CD4-positive, alpha-beta memory T cell (primary cell): ENCODE data around the gene FPR2. TPM values are rescaled to one million over a fixed set of nuclear protein-coding genes. Genes with fewer than 3 reads are reported as not detected.

Experiments used
- CTCF ChIA-PET: fragments of 350-600 bp; sonication (Branson Sonifier 250); formaldehyde crosslinking; loops from one replicate; lab custom pipeline; 2021; ENCODE audit warnings: inconsistent platforms; ENCODE audit not compliant: partially characterized antibody; lab: Charles Lee
- POLR2A ChIA-PET: fragments of 350-600 bp; sonication (Branson Sonifier 250); formaldehyde crosslinking; loops from one replicate; lab custom pipeline; 2021; ENCODE audit not compliant: partially characterized antibody; lab: Charles Lee
- DNase-seq, 5 donors: peaks; one replicate each; pipeline versions ENCODE4 v3.0.0 to v3.0.0-alpha.2; 2020 to 2022; ENCODE audit warnings: mixed read lengths in 1 of 5
- H3K27ac ChIP-seq: one replicate; pipeline ENCODE4 v1.7.0; 2013; ENCODE audit warnings: low read depth, low read length
- H3K27me3 ChIP-seq: 2 replicates; pipeline ENCODE4 v1.7.0; 2013; ENCODE audit warnings: mild to moderate bottlenecking, low read length, moderate library complexity; ENCODE audit not compliant: insufficient read depth
- H3K36me3 ChIP-seq: 2 replicates; pipeline ENCODE4 v1.7.0; 2013; ENCODE audit warnings: mild to moderate bottlenecking, low read length, moderate library complexity; ENCODE audit not compliant: insufficient read depth
- H3K4me1 ChIP-seq: 2 replicates; pipeline ENCODE4 v1.7.0; 2013; ENCODE audit warnings: mild to moderate bottlenecking, low read length, moderate library complexity; ENCODE audit not compliant: insufficient read depth
- H3K4me3 ChIP-seq, 2 donors: one replicate each; pipeline ENCODE4 v1.7.0; 2013; ENCODE audit warnings: low read length in 2 of 2, mild to moderate bottlenecking in 1 of 2
- H3K9me3 ChIP-seq, 2 donors: one replicate each; pipeline ENCODE4 v1.7.0; 2013; ENCODE audit warnings: low read length in 2 of 2, control low read depth in 1 of 2; ENCODE audit not compliant: control insufficient read depth in 1 of 2
- H3K27ac Mint-ChIP-seq, 7 donors: one replicate each; pipeline ENCODE4 v1.8.0; 2020 to 2021; ENCODE audit warnings: mixed read lengths in 7 of 7, mild to moderate bottlenecking in 6 of 7, inconsistent platforms in 3 of 7, moderate library complexity in 3 of 7
- H3K27me3 Mint-ChIP-seq, 2 donors: one replicate each; pipeline ENCODE4 v1.8.0; 2020 to 2021; ENCODE audit warnings: mixed read lengths in 2 of 2
- H3K36me3 Mint-ChIP-seq, 2 donors: one replicate each; pipeline ENCODE4 v1.8.0; 2020 to 2021; ENCODE audit warnings: mixed read lengths in 2 of 2, inconsistent platforms in 1 of 2, mild to moderate bottlenecking in 1 of 2
- H3K4me1 Mint-ChIP-seq, 4 donors: one replicate each; pipeline ENCODE4 v1.8.0; 2020 to 2021; ENCODE audit warnings: mixed read lengths in 4 of 4, mild to moderate bottlenecking in 1 of 4
- H3K4me3 Mint-ChIP-seq, 8 donors: one replicate each; pipeline ENCODE4 v1.8.0; 2020 to 2021; ENCODE audit warnings: mixed read lengths in 8 of 8, mild to moderate bottlenecking in 7 of 8, moderate library complexity in 6 of 8, inconsistent platforms in 3 of 8
- H3K9me3 Mint-ChIP-seq, 8 donors: one replicate each; pipeline ENCODE4 v1.8.0; 2020 to 2021; ENCODE audit warnings: mixed read lengths in 8 of 8, mild to moderate bottlenecking in 5 of 8, inconsistent platforms in 3 of 8, moderate library complexity in 1 of 8
- intact Hi-C: fragments of 100-400 bp; cut with micrococcal nuclease; formaldehyde crosslinking; loops from one replicate; pipeline ENCODE4 v1.15.1; 2023
- polyA plus RNA-seq, 2 donors: library from polyadenylated mRNA; unstranded; fragments of 300-500 nt; fragmentation: Illumina TruSeq; gene quantifications; one replicate each; pipeline ENCODE4 v1.2.3, GENCODE V29; 2021
- total RNA-seq, 2 experiments: library from RNA; stranded (reverse); gene quantifications; one replicate each; pipeline ENCODE4 v1.2.3, GENCODE V29; 2021

FPR2 gene
- total and polyA plus RNA-seq, 4 experiments from 2014 or later, result not detected

DNA sequence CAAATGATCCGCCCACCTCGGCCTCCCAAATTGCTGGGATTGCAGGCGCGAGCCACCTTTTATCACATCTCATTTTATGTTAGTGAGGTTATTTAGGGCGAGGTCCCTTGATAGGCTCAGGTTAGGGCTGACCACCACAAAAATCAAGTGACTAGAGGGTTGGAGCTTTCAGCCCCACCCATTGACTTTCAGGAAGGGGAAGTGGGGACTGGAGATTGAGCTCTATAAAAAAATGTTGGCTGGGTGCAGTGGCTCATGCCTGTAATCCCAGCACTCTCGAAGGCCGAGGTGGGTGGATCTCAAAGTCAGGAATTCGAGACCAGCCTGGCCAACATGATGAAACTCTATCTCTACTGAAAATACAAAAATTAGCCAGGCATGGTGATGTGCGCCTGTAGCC lies 54.1 kb downstream of the FPR2 start:
- H3K27ac Mint-ChIP-seq, result no peak overlapping the region
- intact Hi-C loops, result no loop called here
- CTCF ChIA-PET, result no interaction called here
- no peaks in the 10 kb centered on the region for H3K4me1 ChIP-seq
- H3K36me3 Mint-ChIP-seq, result no peaks in the 10 kb centered on the region
- no peaks in the 10 kb centered on the region for H3K27me3 ChIP-seq
- POLR2A ChIA-PET, result no interaction called here
- no peak for DNase-seq
- H3K4me1 Mint-ChIP-seq, result no peaks in the 10 kb centered on the region
- no peak overlapping the region for H3K4me3 Mint-ChIP-seq
- H3K27me3 Mint-ChIP-seq, result peaks cover 0 to 3% of the 10 kb centered on the region in 2 donors
- no peak overlapping the region for H3K4me3 ChIP-seq
- H3K27ac ChIP-seq, result no peak overlapping the region
- peaks cover 3 to 62% (median 33%) of the 10 kb centered on the region in 8 donors for H3K9me3 Mint-ChIP-seq
- peaks cover 0 to 4% of the 10 kb centered on the region in 2 donors for H3K9me3 ChIP-seq
- H3K36me3 ChIP-seq, result no peaks in the 10 kb centered on the region

DNA sequence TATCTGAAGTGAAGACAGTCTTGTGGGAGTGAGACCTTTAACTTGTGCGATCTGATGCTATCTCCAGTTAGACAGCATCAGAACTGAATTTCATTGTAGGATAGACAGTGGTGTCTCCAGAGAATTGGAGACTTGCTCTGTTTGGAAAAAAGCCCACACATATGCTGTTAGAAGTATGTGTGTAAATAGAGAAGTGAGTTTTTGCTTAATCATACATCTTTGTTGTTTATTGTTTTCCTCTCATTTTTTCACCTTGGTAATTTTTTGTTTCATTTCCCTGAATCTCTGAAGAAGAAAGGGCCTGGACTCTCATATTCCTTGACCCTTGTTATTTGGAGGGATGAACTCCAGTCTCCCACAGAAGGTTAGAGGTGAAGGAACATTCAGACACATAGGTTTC lies 55.7 kb downstream of the FPR2 start:
- Histone ChIP-seq H3K4me3 (no peak overlapping the region), H3K4me1 (no peaks in the 10 kb centered on the region), H3K27ac (no peak overlapping the region), H3K27me3 (no peaks in the 10 kb centered on the region), H3K36me3 (no peaks in the 10 kb centered on the region), H3K9me3 (no peaks in the 10 kb centered on the region)
- Mint-ChIP-seq H3K36me3 (no peaks in the 10 kb centered on the region), H3K4me3 (no peak overlapping the region), H3K9me3 (peaks cover 3 to 66% (median 34%) of the 10 kb centered on the region in 8 donors), H3K27ac (no peak overlapping the region), H3K4me1 (no peaks in the 10 kb centered on the region), H3K27me3 (no peaks in the 10 kb centered on the region)
- DNase-seq, result no peak
- intact Hi-C loops, result no loop called here
- ChIA-PET CTCF (interaction anchor here (1.5 kb wide), 1 partner anchor 155 kb away, joined by 3 read pairs; no protein-coding TSS in a partner anchor), POLR2A (no interaction called here)

DNA sequence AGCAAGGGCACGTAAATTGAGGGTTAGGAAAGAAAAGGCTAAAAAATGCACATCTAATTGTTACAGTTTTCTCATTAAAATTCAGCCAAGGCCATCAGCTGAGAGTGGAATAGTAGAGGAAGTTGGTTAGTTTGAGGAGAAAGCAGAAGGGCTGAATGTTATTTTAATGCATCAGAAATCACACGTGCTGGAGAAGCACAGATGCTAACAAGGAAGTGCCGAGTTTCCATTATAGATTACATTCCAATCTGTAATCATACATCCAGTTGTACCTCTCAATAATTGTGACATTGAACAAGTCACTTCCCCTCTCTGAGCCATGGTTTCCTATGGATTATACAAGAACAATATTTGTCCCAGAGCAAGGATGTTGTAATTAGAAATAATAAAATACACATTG lies 59.0 kb downstream of the FPR2 start:
- Histone ChIP-seq H3K27me3 (no peaks in the 10 kb centered on the region), H3K4me1 (no peaks in the 10 kb centered on the region), H3K27ac (no peak overlapping the region), H3K4me3 (no peak overlapping the region), H3K9me3 (no peaks in the 10 kb centered on the region), H3K36me3 (no peaks in the 10 kb centered on the region)
- H3K4me1 Mint-ChIP-seq, result no peaks in the 10 kb centered on the region
- CTCF ChIA-PET, result no interaction called here
- POLR2A ChIA-PET, result no interaction called here
- H3K27me3 Mint-ChIP-seq, result peaks cover 0 to 3% of the 10 kb centered on the region in 2 donors
- H3K27ac Mint-ChIP-seq, result no peak overlapping the region
- no peak overlapping the region for H3K4me3 Mint-ChIP-seq
- H3K36me3 Mint-ChIP-seq, result peaks cover 0 to 2% of the 10 kb centered on the region in 2 donors
- intact Hi-C loops, result no loop called here
- peaks cover 3 to 76% (median 41%) of the 10 kb centered on the region in 8 donors for H3K9me3 Mint-ChIP-seq
- no peak for DNase-seq

Other genes with a start within 250 kb of the FPR2 start
- gene SIGLEC6, start 229.5 kb upstream of the FPR2 start, total RNA-seq, result not detected
- under 1 TPM in 1 of 2 donors, not detected in 1; 0.10 TPM for gene SIGLEC6, start 229.5 kb upstream of the FPR2 start, polyA plus RNA-seq
- gene ZNF175, start 189.9 kb upstream of the FPR2 start, total RNA-seq, result 10 to 100 TPM; 17.1 to 17.4 TPM
- 1 to 10 TPM in 1 of 2 donors, under 1 TPM in 1; 0.65 to 2.6 TPM for gene ZNF175, start 189.9 kb upstream of the FPR2 start, polyA plus RNA-seq
- gene SIGLEC5, start 130.8 kb upstream of the FPR2 start, total RNA-seq, result not detected
- not detected for gene SIGLEC5, start 130.8 kb upstream of the FPR2 start, polyA plus RNA-seq
- 1 to 10 TPM in 1 of 2 experiments, under 1 TPM in 1; 0.69 to 1.4 TPM for gene SIGLEC14, start 114.4 kb upstream of the FPR2 start, total RNA-seq
- under 1 TPM in 1 of 2 donors, not detected in 1; 0.11 TPM for gene SIGLEC14, start 114.4 kb upstream of the FPR2 start, polyA plus RNA-seq
- 10 to 100 TPM; 10.2 to 11.0 TPM for gene SPACA6, start 67.8 kb upstream of the FPR2 start, total RNA-seq
- gene SPACA6, start 67.8 kb upstream of the FPR2 start, polyA plus RNA-seq, result 1 to 10 TPM; 2.5 to 2.9 TPM
- not detected for gene HAS1, start 37.2 kb upstream of the FPR2 start, total RNA-seq
- gene HAS1, start 37.2 kb upstream of the FPR2 start, polyA plus RNA-seq, result not detected
- not detected for gene FPR1, start 9.3 kb upstream of the FPR2 start, total RNA-seq
- gene FPR1, start 9.3 kb upstream of the FPR2 start, polyA plus RNA-seq, result under 1 TPM in 1 of 2 donors, not detected in 1; 0.30 TPM
- 1 to 10 TPM; 3.2 TPM for gene FPR3, start 34.0 kb downstream of the FPR2 start, total RNA-seq
- gene FPR3, start 34.0 kb downstream of the FPR2 start, polyA plus RNA-seq, result not detected
- 10 to 100 TPM; 18.5 to 21.0 TPM for gene ZNF577, start 126.8 kb downstream of the FPR2 start, total RNA-seq
- gene ZNF577, start 126.8 kb downstream of the FPR2 start, polyA plus RNA-seq, result 1 to 10 TPM; 2.2 to 4.5 TPM
- 10 to 100 TPM; 28.6 to 30.8 TPM for gene ZNF649, start 143.8 kb downstream of the FPR2 start, total RNA-seq
- 10 to 100 TPM in 1 of 2 donors, 1 to 10 TPM in 1; 3.6 to 10.2 TPM for gene ZNF649, start 143.8 kb downstream of the FPR2 start, polyA plus RNA-seq
- gene ZNF613, start 166.3 kb downstream of the FPR2 start, total RNA-seq, result 1 to 10 TPM; 8.0 to 8.9 TPM
- 1 to 10 TPM; 3.9 to 5.8 TPM for gene ZNF613, start 166.3 kb downstream of the FPR2 start, polyA plus RNA-seq
- 10 to 100 TPM; 37.0 to 38.9 TPM for gene ZNF350, start 225.7 kb downstream of the FPR2 start, total RNA-seq
- gene ZNF350, start 225.7 kb downstream of the FPR2 start, polyA plus RNA-seq, result 10 to 100 TPM; 22.4 to 24.9 TPM
- 10 to 100 TPM; 21.5 to 22.4 TPM for gene ZNF615, start 247.0 kb downstream of the FPR2 start, total RNA-seq
- gene ZNF615, start 247.0 kb downstream of the FPR2 start, polyA plus RNA-seq, result 10 to 100 TPM in 1 of 2 donors, 1 to 10 TPM in 1; 6.5 to 10.3 TPM